Neural crest cell (in vitro differentiated cells): Measurements from ENCODE around the gene RALBP1. TPM values are rescaled to one million over a fixed set of nuclear protein-coding genes. Genes with fewer than 3 reads are reported as not detected.

Experiments
- DNase-seq: peaks from one replicate; pipeline ENCODE4 v3.0.0; 2021; ENCODE audit warnings: low read depth, mixed read lengths, low spot score
- H3K27ac Mint-ChIP-seq: one replicate; pipeline ENCODE4 v1.8.0; 2021; ENCODE audit warnings: mild to moderate bottlenecking, mixed read lengths; ENCODE audit not compliant: unreplicated experiment
- H3K27me3 Mint-ChIP-seq: 2 replicates; pipeline ENCODE4 v1.8.0; 2021; ENCODE audit warnings: low read depth, mild to moderate bottlenecking, mixed read lengths
- H3K36me3 Mint-ChIP-seq: 2 replicates; pipeline ENCODE4 v1.8.0; 2021; ENCODE audit warnings: low read depth, mild to moderate bottlenecking, mixed read lengths
- H3K4me1 Mint-ChIP-seq: 2 replicates; pipeline ENCODE4 v1.8.0; 2021; ENCODE audit warnings: mixed read lengths
- H3K4me3 Mint-ChIP-seq: one replicate; pipeline ENCODE4 v1.8.0; 2021; ENCODE audit warnings: mild to moderate bottlenecking, mixed read lengths
- H3K9me3 Mint-ChIP-seq: 2 replicates; pipeline ENCODE4 v1.8.0; 2021; ENCODE audit warnings: mixed read lengths
- CTCF ChIP-seq: fragments of 200-600 bp; sonication (generic); conservative IDR thresholded peaks from 2 replicates; pipeline ENCODE4 v1.5.0; 2021; ENCODE audit warnings: antibody characterized with exemption, mild to moderate bottlenecking
- total RNA-seq: library from RNA; stranded (reverse); gene quantifications from 2 replicates; pipeline ENCODE4 v1.2.1, GENCODE V29; 2021

The RALBP1 gene
- total RNA-seq, 1 donor from 2014 or later, result 47.0 TPM

GRCh38 chr18:9530226-9531009 lies 55.1 kb downstream of the RALBP1 start:
- Mint-ChIP-seq H3K27me3 (no peaks in the 10 kb centered on the region), H3K4me1 (peaks cover 4% of the 10 kb centered on the region), H3K27ac (no peak overlapping the region), H3K4me3 (no peak overlapping the region), H3K9me3 (peaks cover 7% of the 10 kb centered on the region), H3K36me3 (peaks cover 22% of the 10 kb centered on the region)
- no peak for TF ChIP-seq CTCF
- no peak for DNase-seq

GRCh38 chr18:9531791-9532410 lies 56.6 kb downstream of the RALBP1 start:
- no peak for DNase-seq
- no peak for TF ChIP-seq CTCF
- H3K4me3 Mint-ChIP-seq, result no peak overlapping the region
- peaks cover 7% of the 10 kb centered on the region for H3K4me1 Mint-ChIP-seq
- H3K36me3 Mint-ChIP-seq, result peaks cover 22% of the 10 kb centered on the region
- H3K27me3 Mint-ChIP-seq, result no peaks in the 10 kb centered on the region
- H3K27ac Mint-ChIP-seq, result no peak overlapping the region
- H3K9me3 Mint-ChIP-seq, result peaks cover 7% of the 10 kb centered on the region

GRCh38 chr18:9534844-9535243 lies 59.5 kb downstream of the RALBP1 start:
- Mint-ChIP-seq H3K4me3 (no peak overlapping the region), H3K27me3 (no peaks in the 10 kb centered on the region), H3K27ac (no peak overlapping the region), H3K9me3 (no peaks in the 10 kb centered on the region), H3K36me3 (peaks cover 4% of the 10 kb centered on the region), H3K4me1 (peaks cover 7% of the 10 kb centered on the region)
- TF ChIP-seq CTCF, result no peak
- no peak for DNase-seq

GRCh38 chr18:9535430-9535991 lies 60.2 kb downstream of the RALBP1 start:
- no peak for DNase-seq
- Mint-ChIP-seq H3K4me3 (no peak overlapping the region), H3K4me1 (peaks cover 7% of the 10 kb centered on the region), H3K27ac (peak overlapping the region; percentile 94), H3K36me3 (peaks cover 4% of the 10 kb centered on the region), H3K9me3 (no peaks in the 10 kb centered on the region), H3K27me3 (no peaks in the 10 kb centered on the region)
- TF ChIP-seq CTCF, result no peak

- no peak for DNase-seq
- H3K27ac Mint-ChIP-seq, result no peak overlapping the region
- no peak for TF ChIP-seq CTCF
- H3K27me3 Mint-ChIP-seq, result no peaks in the 10 kb centered on the region
- H3K36me3 Mint-ChIP-seq, result peaks cover 6% of the 10 kb centered on the region
- H3K4me1 Mint-ChIP-seq, result peaks cover 7% of the 10 kb centered on the region
- no peak overlapping the region for H3K4me3 Mint-ChIP-seq
- no peaks in the 10 kb centered on the region for H3K9me3 Mint-ChIP-seq
Measured at GRCh38 chr18:9536354-9537152, 61.2 kb downstream of the RALBP1 start.
